ENCODE data around the gene PXDC1. TPM values are rescaled to one million over a fixed set of nuclear protein-coding genes. Genes with fewer than 3 reads are reported as not detected.
A peak's percentile ranks its signal among the peaks of the same experiment; 100 is the strongest.

The PXDC1 gene
- total and polyA plus RNA-seq, 7 donors = 9.8 to 32.0 (median 22.5) TPM

GRCh38 chr6:3741477-3741871, 10.0 kb downstream of the PXDC1 start:
- 47 to 66% (median 61%) methylated on average over 13 of the region's 13 CpGs for WGBS, 3 donors
- Histone ChIP-seq H3K27me3 (ENCODE audit: insufficient read depth in 3 of 3, low read length in 2 of 3) (no peaks in the 10 kb centered on the region), H3K4me1 (peaks cover 63% of the 10 kb centered on the region), H3K27ac (peak overlapping the region; percentile 91), H3K4me3 (no peak overlapping the region), H3K36me3 (ENCODE audit: insufficient read depth in 1 of 2, low read depth in 1 of 2) (peaks cover 0 to 16% of the 10 kb centered on the region in 2 donors), H3K9me3 (no peaks in the 10 kb centered on the region)
- DNase-seq (no peak), ATAC-seq (no peak)
- TF ChIP-seq CTCF (IDR thresholded peaks at IDR 0.05) = no peak
- intact Hi-C loops (cut with DNase I) = loop anchor here (5.0 to 10.0 kb wide), 5 partner anchors 191 to 393 kb away; partner anchors contain the start of gene ECI2 (in 1 of the 2)

GRCh38 chr6:3740551-3741476, 10.7 kb downstream of the PXDC1 start:
- Histone ChIP-seq H3K36me3 (ENCODE audit: insufficient read depth in 1 of 2, low read depth in 1 of 2) (peaks cover 6 to 23% of the 10 kb centered on the region in 2 donors), H3K27ac (peak overlapping the region; percentile 91), H3K27me3 (ENCODE audit: insufficient read depth in 3 of 3, low read length in 2 of 3) (no peaks in the 10 kb centered on the region), H3K4me1 (peaks cover 57% of the 10 kb centered on the region), H3K9me3 (no peaks in the 10 kb centered on the region), H3K4me3 (no peak overlapping the region)
- ATAC-seq (peak; percentile 26 to 72 (median 36)), DNase-seq (no peak)
- TF ChIP-seq CTCF (IDR thresholded peaks at IDR 0.05) = no peak
- intact Hi-C loops (cut with DNase I) = loop anchor here (5.0 to 10.0 kb wide), 5 partner anchors 191 to 394 kb away; partner anchors contain the start of gene ECI2 (in 1 of the 2)
- WGBS, 3 donors = 41 to 53% (median 50%) methylated on average over 16 of the region's 16 CpGs

- no peak for ATAC-seq
- no peak for TF ChIP-seq CTCF (IDR thresholded peaks at IDR 0.05)
These were observed 12.1 kb downstream of the PXDC1 start for GRCh38 chr6:3739311-3739897.

GRCh38 chr6:3738381-3739131, 13.0 kb downstream of the PXDC1 start:
- Histone ChIP-seq H3K27me3 (ENCODE audit: insufficient read depth in 3 of 3, low read length in 2 of 3) (no peaks in the 10 kb centered on the region), H3K36me3 (ENCODE audit: insufficient read depth in 1 of 2, low read depth in 1 of 2) (peaks cover 6 to 36% of the 10 kb centered on the region in 2 donors), H3K4me1 (peaks cover 35% of the 10 kb centered on the region), H3K27ac (no peak overlapping the region), H3K4me3 (no peak overlapping the region), H3K9me3 (no peaks in the 10 kb centered on the region)
- ATAC-seq (no peak), DNase-seq (no peak)
- no peak for TF ChIP-seq CTCF (IDR thresholded peaks at IDR 0.05)
- 72 to 89% (median 79%) methylated on average over 19 of the region's 19 CpGs for WGBS, 3 donors
- intact Hi-C loops (cut with DNase I) = loop anchor here (10.0 kb wide), 2 partner anchors 604 to 614 kb away; no protein-coding TSS in a partner anchor

More at GRCh38 chr6:3739311-3739897, 12.1 kb downstream of the PXDC1 start:
- peaks cover 6 to 35% of the 10 kb centered on the region in 2 donors for H3K36me3 ChIP-seq (ENCODE audit: insufficient read depth in 1 of 2, low read depth in 1 of 2)
- H3K9me3 ChIP-seq = no peaks in the 10 kb centered on the region
- DNase-seq = no peak
- peaks cover 44% of the 10 kb centered on the region for H3K4me1 ChIP-seq
- no peak overlapping the region for H3K27ac ChIP-seq
- 71 to 79% (median 74%) methylated on average over 15 to 16 of the region's 16 CpGs for WGBS, 3 donors
- H3K27me3 ChIP-seq (ENCODE audit: insufficient read depth in 3 of 3, low read length in 2 of 3) = no peaks in the 10 kb centered on the region
- intact Hi-C loops (cut with DNase I) = loop anchor here (10.0 kb wide), 2 partner anchors 605 to 615 kb away; no protein-coding TSS in a partner anchor
- no peak overlapping the region for H3K4me3 ChIP-seq
